HCT116 (cell line): ENCODE measurements around the gene SACM1L. TPM values are rescaled to one million over a fixed set of nuclear protein-coding genes. Genes with fewer than 3 reads are reported as not detected.

Experiments
- ATAC-seq: fragments of 200-7000 bp; cut with Tn5 transposase; 2 replicates; pipeline ENCODE4 v1.9.1; 2020; ENCODE audit warnings: mild to moderate bottlenecking, moderate library complexity
- BruUV-seq: library from RNA; stranded (reverse); fragments of 400-500 nt; replicated peaks from 2 replicates; lab custom pipeline; 2021; lab: Mats Ljungman, UMichigan
- CTCF ChIA-PET: fragments of 300-600 bp; sonication (Branson Sonifier 250); formaldehyde crosslinking; loops from one replicate; lab custom pipeline; 2021; ENCODE audit warnings: antibody characterized with exemption; lab: Charles Lee
- POLR2A ChIA-PET: fragments of 300-600, 350-600 bp; sonication (Branson Sonifier 250); formaldehyde crosslinking; loops from one replicate; lab custom pipeline; 2021; ENCODE audit warnings: antibody characterized with exemption; lab: Charles Lee
- RAD21 ChIA-PET, 2 experiments: fragments of 300-600 bp; sonication (Branson Sonifier 250); formaldehyde crosslinking; loops; one replicate each; lab custom pipeline; 2023; ENCODE audit warnings: low total read pairs in 2 of 2; ENCODE audit not compliant: uncharacterized antibody in 2 of 2, unreplicated experiment in 2 of 2, low non-redundant PET in 1 of 2; lab: Charles Lee
- DNase-seq: peaks from one replicate; pipeline ENCODE4 v3.0.0-alpha.2; 2010; ENCODE audit warnings: low read depth, low spot score
- H2AFZ ChIP-seq: fragments of 200-600 bp; shearing (Covaris generic), sonication (generic); 2 replicates; pipeline ENCODE4 v1.6.1; 2017; ENCODE audit warnings: low read depth, mixed run types, mixed read lengths, antibody characterized with exemption, low read length; ENCODE audit not compliant: poor library complexity, severe bottlenecking
- H3K27ac ChIP-seq: 2 replicates; pipeline ENCODE4 v1.5.1; 2012; ENCODE audit warnings: low read depth, low read length
- H3K27me3 ChIP-seq: fragments of 200-600 bp; sonication (generic); 2 replicates; pipeline ENCODE4 v1.6.1; 2016; ENCODE audit warnings: mixed run types, low read length, mixed read lengths; ENCODE audit not compliant: insufficient read depth
- H3K36me3 ChIP-seq, 2 experiments: fragments of 200-500 bp in 1 of 2; fragments of 200-600 bp in 1 of 2; sonication (Bioruptor generic) in 1 of 2; sonication (generic) in 1 of 2; 2 replicates each; pipeline versions ENCODE4 v1.5.1 to v1.6.1; 2014 to 2016; ENCODE audit warnings: low read length in 2 of 2, inconsistent platforms in 1 of 2, mixed read lengths in 1 of 2, mixed run types in 1 of 2; ENCODE audit not compliant: insufficient read depth in 2 of 2, control insufficient read depth in 1 of 2
- H3K4me1 ChIP-seq, 2 experiments: fragments of 200-600 bp in 1 of 2; sonication (generic) in 1 of 2; 2 replicates each; pipeline versions ENCODE4 v1.5.1 to v1.6.1; 2012 to 2017; ENCODE audit warnings: low read length in 2 of 2, inconsistent platforms in 1 of 2, mild to moderate bottlenecking in 1 of 2, mixed read lengths in 1 of 2, mixed run types in 1 of 2, moderate library complexity in 1 of 2; ENCODE audit not compliant: insufficient read depth in 2 of 2, control insufficient read depth in 1 of 2
- H3K4me2 ChIP-seq: fragments of 200-600 bp; sonication (generic); 2 replicates; pipeline ENCODE4 v1.6.1; 2017; ENCODE audit warnings: mixed run types, low read length, mixed read lengths
- H3K4me3 ChIP-seq, 2 experiments: fragments of 200-600 bp in 1 of 2; sonication (generic) in 1 of 2; replicated peaks in 1 of 2; 2 replicates each; pipeline ENCODE4 v1.5.1; 2011 to 2016; ENCODE audit warnings: low read length in 2 of 2, control low read depth in 1 of 2, low read depth in 1 of 2, mild to moderate bottlenecking in 1 of 2, mixed read lengths in 1 of 2, mixed run types in 1 of 2
- H3K79me2 ChIP-seq: fragments of 200-600 bp; sonication (generic); 2 replicates; pipeline ENCODE4 v1.6.1; 2017; ENCODE audit warnings: mild to moderate bottlenecking, mixed run types, low read length, moderate library complexity, mixed read lengths; ENCODE audit not compliant: insufficient read depth
- H3K9ac ChIP-seq: fragments of 200-600 bp; sonication (generic); 2 replicates; pipeline ENCODE4 v1.6.1; 2016; ENCODE audit warnings: low read length, mixed read lengths
- H3K9me2 ChIP-seq: fragments of 200-600 bp; sonication (generic), shearing (Covaris generic); 2 replicates; pipeline ENCODE4 v1.6.1; 2017; ENCODE audit warnings: mixed run types, mild to moderate bottlenecking, moderate library complexity; ENCODE audit not compliant: insufficient read depth
- H3K9me3 ChIP-seq, 2 experiments: fragments of 200-500 bp in 1 of 2; fragments of 200-600 bp in 1 of 2; sonication (Bioruptor generic) in 1 of 2; sonication (generic) in 1 of 2; 2 replicates each; pipeline ENCODE4 v1.6.1; 2014 to 2017; ENCODE audit warnings: low read length in 2 of 2, mixed read lengths in 2 of 2, inconsistent platforms in 1 of 2, low read depth in 1 of 2, mild to moderate bottlenecking in 1 of 2, mixed run types in 1 of 2, moderate library complexity in 1 of 2; ENCODE audit not compliant: control insufficient read depth in 1 of 2, insufficient read depth in 1 of 2
- H4K20me1 ChIP-seq: fragments of 200-600 bp; sonication (generic), shearing (Covaris generic); 2 replicates; pipeline ENCODE4 v1.6.1; 2017; ENCODE audit warnings: mixed run types, mild to moderate bottlenecking, moderate library complexity; ENCODE audit not compliant: insufficient read depth
- ATF3 ChIP-seq: IDR thresholded peaks from 2 replicates; pipeline ENCODE4 v1.6.1; 2012
- CTCF ChIP-seq, 3 experiments: fragments of 200-600 bp in 1 of 3; sonication (generic) in 1 of 3; IDR thresholded peaks in 2 of 3; conservative IDR thresholded peaks in 1 of 3; 2 replicates each; pipeline ENCODE4 v1.5.1; 2012 to 2017; ENCODE audit warnings: low read depth in 2 of 3, low read length in 2 of 3, antibody characterized with exemption in 1 of 3, borderline replicate concordance in 1 of 3, control low read depth in 1 of 3, mild to moderate bottlenecking in 1 of 3, mixed read lengths in 1 of 3, mixed run types in 1 of 3, moderate library complexity in 1 of 3; ENCODE audit not compliant: insufficient read depth in 1 of 3
- EGR1 ChIP-seq: IDR thresholded peaks from 2 replicates; pipeline ENCODE4 v1.6.1; 2012; ENCODE audit warnings: low read depth
- EZH2phosphoT487 ChIP-seq: fragments of 200-600 bp; IDR thresholded peaks from 2 replicates; pipeline ENCODE4 v1.6.1; 2018; ENCODE audit warnings: antibody characterized with exemption, borderline replicate concordance
- FOSL1 ChIP-seq: IDR thresholded peaks from 2 replicates; pipeline ENCODE4 v1.6.1; 2012; ENCODE audit warnings: low read depth
- MAX ChIP-seq: IDR thresholded peaks from 2 replicates; pipeline ENCODE4 v1.6.1; 2012
- POLR2A ChIP-seq: IDR thresholded peaks from 2 replicates; pipeline ENCODE4 v1.7.0; 2011; ENCODE audit warnings: borderline replicate concordance; ENCODE audit not compliant: insufficient read depth, insufficient read length; ENCODE audit errors: extremely low read depth
- POLR2AphosphoS5 ChIP-seq: IDR thresholded peaks from 2 replicates; pipeline ENCODE4 v1.6.1; 2011; ENCODE audit warnings: mild to moderate bottlenecking, low read depth, low read length, moderate library complexity
- RAD21 ChIP-seq: IDR thresholded peaks from 2 replicates; pipeline ENCODE4 v1.6.1; 2012; ENCODE audit warnings: low read depth, mild to moderate bottlenecking
- REST ChIP-seq: IDR thresholded peaks from 2 replicates; pipeline ENCODE4 v1.6.1; 2012; ENCODE audit warnings: low read depth
- SIN3A ChIP-seq: IDR thresholded peaks from 2 replicates; pipeline ENCODE4 v1.6.1; 2012; ENCODE audit warnings: low read depth
- SRF ChIP-seq: IDR thresholded peaks from 2 replicates; pipeline ENCODE4 v1.6.1; 2012; ENCODE audit warnings: low read depth
- TCF7L2 ChIP-seq: IDR thresholded peaks from 2 replicates; pipeline ENCODE4 v1.7.0; 2011; ENCODE audit warnings: borderline replicate concordance, inconsistent platforms; ENCODE audit not compliant: insufficient read depth, insufficient read length; ENCODE audit errors: extremely low read depth
- YY1 ChIP-seq: IDR thresholded peaks from 2 replicates; pipeline ENCODE4 v1.6.1; 2011; ENCODE audit warnings: low read length, low read depth, moderate library complexity, mild to moderate bottlenecking; ENCODE audit not compliant: insufficient replicate concordance; ENCODE audit errors: extremely low read depth
- ZBTB33 ChIP-seq: IDR thresholded peaks from 2 replicates; pipeline ENCODE4 v1.6.1; 2011; ENCODE audit warnings: mild to moderate bottlenecking, low read length, moderate library complexity; ENCODE audit not compliant: insufficient replicate concordance; ENCODE audit errors: extremely low read depth
- ZFX ChIP-seq: fragments of 450-650 bp; IDR thresholded peaks from 2 replicates; pipeline ENCODE4 v1.6.1; 2017
- ZNF274 ChIP-seq: fragments of 200-500 bp; sonication (Bioruptor generic); IDR thresholded peaks from 2 replicates; pipeline ENCODE4 v1.6.1; 2014; ENCODE audit warnings: mild to moderate bottlenecking, low read depth, low read length, inconsistent platforms
- intact Hi-C: fragments of 100-400 bp; cut with micrococcal nuclease; formaldehyde crosslinking; loops from 2 replicates; pipeline ENCODE4 v1.10.0; 2022
- total RNA-seq: library from RNA; stranded (reverse); gene quantifications from one replicate; pipeline ENCODE4 v1.2.1, GENCODE V29; 2021; ENCODE audit not compliant: unreplicated experiment

SACM1L gene
- total RNA-seq, 1 experiment from 2014 or later: 27.3 TPM

- Histone ChIP-seq H3K4me3 (no peak overlapping the region), H3K9me2 (no peaks in the 10 kb centered on the region), H3K36me3 (peaks cover 18 to 24% of the 10 kb centered on the region in 2 experiments; a peak in 3 of 4 replicates), H3K27me3 (no peaks in the 10 kb centered on the region), H3K4me1 (peaks cover 8 to 17% of the 10 kb centered on the region in 2 experiments; a peak in 3 of 4 replicates), H3K9ac (no peak overlapping the region), H3K9me3 (no peaks in the 10 kb centered on the region), H3K79me2 (peaks cover 30% of the 10 kb centered on the region), H2AFZ (no peak overlapping the region), H3K27ac (no peak overlapping the region), H3K4me2 (no peak overlapping the region; the same call in 1 of the 2 replicates), H4K20me1 (peaks cover 11% of the 10 kb centered on the region; the same call in 1 of the 2 replicates)
- ChIA-PET CTCF (interaction anchor here (1.7 kb wide), 1 partner anchor 9 kb away, joined by 7 read pairs; no protein-coding TSS in a partner anchor), RAD21 (no interaction called here), POLR2A (no interaction called here)
- TF ChIP-seq ZFX (no peak), POLR2A (no peak), CTCF (IDR thresholded peaks at IDR 0.05 in 2 of 3, conservative IDR thresholded peaks at IDR 0.05 in 1 of 3; ENCODE audit: borderline replicate concordance in 1 of 3, insufficient read depth in 1 of 3, low read depth in 2 of 3, low read length in 2 of 3) (peak; percentile 73 to 92 (median 81)), RAD21 (peak; percentile 68), SRF (no peak), MAX (no peak), EGR1 (no peak), ATF3 (no peak), POLR2AphosphoS5 (peak; percentile 49; the same call in 1 of the 2 replicates), FOSL1 (no peak), TCF7L2 (no peak), YY1 (no peak), EZH2phosphoT487 (no peak), ZNF274 (no peak), SIN3A (no peak), REST (no peak), ZBTB33 (no peak)
- ATAC-seq: peak; percentile 83
- intact Hi-C loops: loop anchor here (2.0 kb wide), 2 partner anchors 154 to 628 kb away; no protein-coding TSS in a partner anchor
- BruUV-seq: no TSS peak
- peak; percentile 68 for DNase-seq
Observed at GRCh38 chr3:45665101-45665572, 24.1 kb upstream of the SACM1L start.
